Measurements from ENCODE around the gene NR1H3. TPM values are rescaled to one million over a fixed set of nuclear protein-coding genes. Genes with fewer than 3 reads are reported as not detected.

NR1H3 gene
- total and polyA plus RNA-seq, 3 experiments from 2014 or later = 3.7 to 13.6 (median 9.6) TPM

DNA sequence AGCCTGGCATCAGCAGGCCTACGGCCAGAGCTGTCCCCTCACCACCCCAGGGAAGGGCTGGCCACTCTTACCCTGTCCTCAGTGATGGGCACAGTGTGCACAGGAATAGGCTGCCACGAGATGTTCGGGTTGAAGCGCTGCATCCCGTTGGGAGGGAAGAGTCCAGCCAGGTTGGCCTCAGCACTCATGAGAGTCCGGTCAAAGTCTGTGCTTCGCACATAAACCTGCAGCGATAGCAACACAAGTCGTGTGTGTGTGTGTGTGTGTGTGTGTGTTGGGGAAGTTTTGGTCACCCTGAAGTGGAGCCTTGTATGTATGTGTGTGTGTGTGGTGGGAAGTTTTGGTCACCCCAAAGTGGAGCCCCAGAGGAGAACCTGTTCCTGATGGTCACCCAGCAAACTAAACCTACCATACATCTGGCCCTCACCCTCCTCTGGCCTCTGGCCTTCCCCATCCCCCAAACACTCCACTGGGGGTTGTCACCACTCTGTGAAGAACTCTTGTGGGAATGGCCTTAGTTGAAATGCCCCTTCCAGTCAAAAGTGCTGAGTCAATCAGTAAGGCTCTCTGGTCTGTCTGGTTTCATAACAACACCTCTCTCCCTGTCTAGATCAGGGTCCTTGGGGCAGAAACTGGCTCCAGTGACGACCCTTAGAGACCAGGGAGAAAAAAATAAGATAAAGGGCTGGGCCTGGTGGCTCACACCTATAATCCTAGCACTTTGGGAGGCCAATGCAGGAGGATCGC lies 12.0 kb upstream of the NR1H3 start:
- Histone ChIP-seq H3K36me3 (ENCODE audit: insufficient read depth, low read length) (peaks cover 30% of the 10 kb centered on the region), H3K4me1 (ENCODE audit: insufficient read depth, low read length) (peaks cover 23% of the 10 kb centered on the region), H3K27me3 (ENCODE audit: insufficient read depth, low read length, poor library complexity, severe bottlenecking) (no peaks in the 10 kb centered on the region), H3K4me3 (ENCODE audit: low read length) (no peak overlapping the region), H3K27ac (ENCODE audit: low read depth, low read length) (no peak overlapping the region), H3K9me3 (ENCODE audit: low read length) (no peaks in the 10 kb centered on the region)
- H3K9me3 Mint-ChIP-seq = no peaks in the 10 kb centered on the region
- H3K36me3 Mint-ChIP-seq = peaks cover 0 to 62% (median 14%) of the 10 kb centered on the region in 3 donors
- DNase-seq = peak in 1 of 5 donors; percentile 25
- H3K27me3 Mint-ChIP-seq = peaks cover 0 to 3% of the 10 kb centered on the region in 2 donors
- H3K4me1 Mint-ChIP-seq = peaks cover 24 to 35% (median 34%) of the 10 kb centered on the region in 3 donors
- peak overlapping the region in 2 of 7 donors; percentile 32 to 58 for H3K4me3 Mint-ChIP-seq
- H3K27ac Mint-ChIP-seq = peak overlapping the region in 1 of 8 donors; percentile 57
- CTCF ChIA-PET = interaction anchor here (0.9 to 5.5 kb wide), 2 partner anchors 68 to 167 kb away, joined by 3 to 20 read pairs; partner anchors contain the start of gene ARFGAP2
- POLR2A ChIA-PET = no interaction called here

DNA sequence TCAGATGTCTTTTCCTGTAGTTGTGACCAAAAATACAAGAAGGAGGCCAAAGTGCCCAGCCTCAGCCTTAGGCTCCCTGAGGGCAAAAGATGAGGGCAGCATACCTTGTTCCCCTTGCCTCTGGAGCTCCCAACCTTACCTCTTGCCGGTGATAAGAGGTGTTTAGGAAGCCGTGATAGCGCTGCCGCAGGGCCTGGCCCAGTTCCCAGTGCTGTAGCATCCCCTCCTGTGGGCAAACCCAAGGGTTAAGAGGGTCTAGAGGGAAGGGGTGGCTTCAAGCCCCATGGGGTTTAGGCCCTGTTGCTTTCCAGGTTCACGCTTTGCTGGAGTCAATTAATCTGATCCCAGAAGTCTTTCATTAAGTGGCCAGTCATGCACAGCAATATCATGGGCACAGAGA lies 10.3 kb upstream of the NR1H3 start:
- CTCF ChIA-PET = interaction anchor here (0.6 to 5.5 kb wide), 11 partner anchors 9 to 171 kb away, joined by 3 to 20 read pairs (median 7); partner anchors contain the start of genes ARFGAP2, DDB2 and NR1H3
- Histone ChIP-seq H3K4me3 (ENCODE audit: low read length) (peak overlapping the region; percentile 86), H3K36me3 (ENCODE audit: insufficient read depth, low read length) (peaks cover 19% of the 10 kb centered on the region), H3K27me3 (ENCODE audit: insufficient read depth, low read length, poor library complexity, severe bottlenecking) (no peaks in the 10 kb centered on the region), H3K4me1 (ENCODE audit: insufficient read depth, low read length) (peaks cover 23% of the 10 kb centered on the region), H3K27ac (ENCODE audit: low read depth, low read length) (peak overlapping the region; percentile 85), H3K9me3 (ENCODE audit: low read length) (no peaks in the 10 kb centered on the region)
- peak overlapping the region in 3 of 8 donors; percentile 10 to 99 (median 23) for H3K27ac Mint-ChIP-seq
- H3K36me3 Mint-ChIP-seq = peaks cover 0 to 45% (median 0%) of the 10 kb centered on the region in 3 donors
- H3K9me3 Mint-ChIP-seq = no peaks in the 10 kb centered on the region
- peak in 1 of 5 donors; percentile 31 for DNase-seq
- POLR2A ChIA-PET = interaction anchor here (1.1 to 1.9 kb wide), 4 partner anchors 11 to 68 kb away, joined by 3 to 31 read pairs (median 3); partner anchors contain the start of gene DDB2
- peaks cover 0 to under 1% of the 10 kb centered on the region in 2 donors for H3K27me3 Mint-ChIP-seq
- peaks cover 23 to 34% (median 28%) of the 10 kb centered on the region in 3 donors for H3K4me1 Mint-ChIP-seq
- H3K4me3 Mint-ChIP-seq = peak overlapping the region; percentile 95 to 99 (median 96)

DNA sequence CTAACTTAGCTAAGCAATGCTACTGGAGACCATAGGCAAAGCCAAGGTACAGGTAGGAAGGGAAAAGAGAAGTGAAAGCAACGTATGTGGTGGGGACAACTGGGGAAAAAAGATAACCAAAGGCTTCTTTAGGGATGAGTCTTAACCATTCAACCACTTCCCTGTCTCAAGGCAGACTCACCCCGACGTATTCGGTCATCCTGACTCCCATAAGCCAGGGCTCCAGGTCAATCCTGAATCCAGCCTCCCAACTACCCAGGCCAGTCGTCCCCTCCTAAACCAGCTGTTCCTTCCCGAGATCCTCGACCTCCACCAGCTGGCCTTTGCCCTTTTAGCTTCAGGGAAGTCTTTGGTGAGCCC lies 9.5 kb upstream of the NR1H3 start:
- H3K27me3 Mint-ChIP-seq = no peaks in the 10 kb centered on the region
- peaks cover 23 to 34% (median 28%) of the 10 kb centered on the region in 3 donors for H3K4me1 Mint-ChIP-seq
- peak overlapping the region; percentile 85 for H3K27ac ChIP-seq (ENCODE audit: low read depth, low read length)
- peaks cover 23% of the 10 kb centered on the region for H3K4me1 ChIP-seq (ENCODE audit: insufficient read depth, low read length)
- H3K36me3 Mint-ChIP-seq = peaks cover 0 to 37% (median 0%) of the 10 kb centered on the region in 3 donors
- no peaks in the 10 kb centered on the region for H3K9me3 ChIP-seq (ENCODE audit: low read length)
- H3K36me3 ChIP-seq (ENCODE audit: insufficient read depth, low read length) = peaks cover 11% of the 10 kb centered on the region
- ChIA-PET POLR2A (interaction anchor here (0.6 to 1.9 kb wide), 9 partner anchors 11 to 178 kb away, joined by 3 to 31 read pairs (median 6); partner anchors contain the start of genes DDB2 and PSMC3), CTCF (interaction anchor here (0.7 to 5.5 kb wide), 19 partner anchors 9 to 313 kb away, joined by 3 to 20 read pairs (median 4); partner anchors contain the start of genes ARFGAP2, DDB2, NR1H3 and SLC39A13)
- H3K4me3 ChIP-seq (ENCODE audit: low read length) = peak overlapping the region; percentile 86
- peak overlapping the region; percentile 73 to 100 (median 98) for H3K27ac Mint-ChIP-seq
- no peaks in the 10 kb centered on the region for H3K9me3 Mint-ChIP-seq
- no peaks in the 10 kb centered on the region for H3K27me3 ChIP-seq (ENCODE audit: insufficient read depth, low read length, poor library complexity, severe bottlenecking)
- peak overlapping the region; percentile 95 to 99 (median 96) for H3K4me3 Mint-ChIP-seq
- DNase-seq = no peak

DNA sequence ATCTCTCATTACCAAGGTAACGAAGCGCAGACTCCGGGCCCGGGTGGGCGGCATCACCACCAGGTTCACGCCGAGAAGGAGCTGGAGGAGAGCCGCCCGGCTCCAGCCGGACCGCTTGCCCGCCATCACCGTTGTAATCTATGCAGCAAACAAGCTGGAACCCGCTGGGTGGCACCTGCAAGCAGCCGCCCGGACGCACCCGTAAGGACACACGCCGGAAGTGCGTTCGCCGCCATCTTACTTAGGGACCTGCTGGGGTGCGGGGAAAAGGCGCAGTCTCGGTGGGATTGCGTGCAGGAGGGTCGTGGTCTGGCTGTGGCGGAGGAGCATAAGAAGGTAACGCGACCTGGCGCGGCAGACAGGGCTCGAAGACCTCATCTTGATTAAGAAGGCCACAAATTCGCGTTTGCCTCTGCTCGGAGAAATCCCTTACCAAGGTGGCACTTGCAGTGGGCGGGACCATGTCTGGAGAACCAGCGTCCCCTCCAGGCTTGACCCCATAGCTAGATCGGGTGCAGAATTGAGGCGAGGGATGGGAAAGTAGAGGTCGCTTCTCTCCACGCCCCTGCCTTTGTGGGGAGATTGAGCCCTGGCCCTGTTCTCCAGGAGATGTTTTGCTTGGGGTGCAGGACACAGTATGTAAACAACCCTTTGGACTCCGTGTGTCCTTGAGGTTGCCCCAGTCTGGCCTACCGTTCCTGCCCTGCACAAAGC lies 9.0 kb upstream of the NR1H3 start, which contains the start of gene ACP2:
Gene ACP2, minus strand, starts transcription at position 151 of the 714 bp plus-strand sequence. Its CDS starts 25 bp downstream, at position 126.
- H3K27me3 Mint-ChIP-seq = no peaks in the 10 kb centered on the region
- H3K4me3 ChIP-seq (ENCODE audit: low read length) = peak within 1 kb of the TSS; percentile 86
- POLR2A ChIA-PET = interaction anchor here (0.5 to 1.9 kb wide), 11 partner anchors 11 to 520 kb away, joined by 3 to 31 read pairs (median 3); partner anchors contain the start of genes DDB2 and PSMC3

GRCh38 chr11:47249378-47249715 lies 8.4 kb upstream of the NR1H3 start:
- Histone ChIP-seq H3K36me3 (ENCODE audit: insufficient read depth, low read length) (peaks cover 8% of the 10 kb centered on the region), H3K9me3 (ENCODE audit: low read length) (no peaks in the 10 kb centered on the region), H3K27me3 (ENCODE audit: insufficient read depth, low read length, poor library complexity, severe bottlenecking) (no peaks in the 10 kb centered on the region), H3K4me1 (ENCODE audit: insufficient read depth, low read length) (peaks cover 23% of the 10 kb centered on the region), H3K27ac (ENCODE audit: low read depth, low read length) (peak overlapping the region; percentile 85), H3K4me3 (ENCODE audit: low read length) (peak overlapping the region; percentile 86)
- ChIA-PET CTCF (interaction anchor here (1.1 to 5.5 kb wide), 8 partner anchors 10 to 72 kb away, joined by 3 to 20 read pairs (median 7); partner anchors contain the start of genes ARFGAP2 and DDB2), POLR2A (interaction anchor here (0.5 to 1.9 kb wide), 6 partner anchors 10 to 520 kb away, joined by 3 to 31 read pairs (median 7); partner anchors contain the start of gene DDB2)
- Mint-ChIP-seq H3K9me3 (no peaks in the 10 kb centered on the region), H3K4me1 (peaks cover 23 to 34% (median 28%) of the 10 kb centered on the region in 3 donors), H3K27me3 (no peaks in the 10 kb centered on the region), H3K4me3 (peak overlapping the region; percentile 95 to 99 (median 96)), H3K27ac (peak overlapping the region; percentile 73 to 100 (median 98)), H3K36me3 (peaks cover 0 to 28% (median 0%) of the 10 kb centered on the region in 3 donors)
- DNase-seq = peak in 1 of 5 donors; percentile 13

More for the DNA sequence above, 9.0 kb upstream of the NR1H3 start, which contains the start of gene ACP2:
- Histone ChIP-seq H3K4me1 (ENCODE audit: insufficient read depth, low read length) (peaks cover 23% of the 10 kb centered on the region), H3K27ac (ENCODE audit: low read depth, low read length) (peak within 1 kb of the TSS; percentile 85), H3K27me3 (ENCODE audit: insufficient read depth, low read length, poor library complexity, severe bottlenecking) (no peaks in the 10 kb centered on the region), H3K9me3 (ENCODE audit: low read length) (no peaks in the 10 kb centered on the region), H3K36me3 (ENCODE audit: insufficient read depth, low read length) (peaks cover 8% of the 10 kb centered on the region)
- no peaks in the 10 kb centered on the region for H3K9me3 Mint-ChIP-seq
- H3K27ac Mint-ChIP-seq = peak within 1 kb of the TSS; percentile 73 to 100 (median 98)
- peak; percentile 75 to 90 (median 84) for DNase-seq
- H3K4me1 Mint-ChIP-seq = peaks cover 23 to 34% (median 28%) of the 10 kb centered on the region in 3 donors
- CTCF ChIA-PET = interaction anchor here (0.7 to 5.5 kb wide), 19 partner anchors 9 to 313 kb away, joined by 3 to 20 read pairs (median 4); partner anchors contain the start of genes ARFGAP2, DDB2, NR1H3 and SLC39A13
- H3K36me3 Mint-ChIP-seq = peaks cover 0 to 32% (median 0%) of the 10 kb centered on the region in 3 donors
- peak within 1 kb of the TSS; percentile 95 to 99 (median 96) for H3K4me3 Mint-ChIP-seq

GRCh38 chr11:47251751-47252150 lies 6.0 kb upstream of the NR1H3 start:
- Histone ChIP-seq H3K27ac (ENCODE audit: low read depth, low read length) (no peak overlapping the region), H3K4me1 (ENCODE audit: insufficient read depth, low read length) (peaks cover 23% of the 10 kb centered on the region), H3K36me3 (ENCODE audit: insufficient read depth, low read length) (no peaks in the 10 kb centered on the region), H3K4me3 (ENCODE audit: low read length) (no peak overlapping the region), H3K9me3 (ENCODE audit: low read length) (no peaks in the 10 kb centered on the region), H3K27me3 (ENCODE audit: insufficient read depth, low read length, poor library complexity, severe bottlenecking) (no peaks in the 10 kb centered on the region)
- no peak for DNase-seq
- Mint-ChIP-seq H3K9me3 (no peaks in the 10 kb centered on the region), H3K4me1 (peaks cover 23 to 32% (median 27%) of the 10 kb centered on the region in 3 donors), H3K27me3 (no peaks in the 10 kb centered on the region), H3K4me3 (peak overlapping the region in 1 of 7 donors; percentile 66), H3K36me3 (peaks cover 0 to 10% (median 0%) of the 10 kb centered on the region in 3 donors), H3K27ac (no peak overlapping the region)
- ChIA-PET POLR2A (no interaction called here), CTCF (no interaction called here)

DNA sequence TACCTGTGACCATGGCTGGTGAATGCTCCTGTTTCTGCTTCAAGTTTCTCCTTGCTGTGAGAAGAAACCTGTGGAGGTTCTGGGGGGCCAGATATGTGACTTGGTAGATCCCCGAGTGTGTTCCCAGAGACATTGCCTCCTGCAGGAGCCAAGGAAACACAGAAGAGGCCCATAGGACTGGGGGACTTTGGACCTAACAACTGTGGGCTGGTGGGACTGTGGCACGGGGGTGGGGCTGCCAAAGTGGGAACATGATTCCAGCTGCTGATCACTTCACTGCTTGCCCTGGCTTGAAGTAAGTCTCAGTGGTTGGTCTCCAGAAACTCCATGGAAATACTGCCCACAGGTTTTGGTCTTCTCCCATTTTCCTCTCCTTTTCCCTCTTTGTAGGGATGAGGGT lies 4.1 kb upstream of the NR1H3 start:
- Histone ChIP-seq H3K4me1 (ENCODE audit: insufficient read depth, low read length) (peaks cover 7% of the 10 kb centered on the region), H3K27ac (ENCODE audit: low read depth, low read length) (no peak overlapping the region), H3K4me3 (ENCODE audit: low read length) (no peak overlapping the region), H3K36me3 (ENCODE audit: insufficient read depth, low read length) (no peaks in the 10 kb centered on the region), H3K27me3 (ENCODE audit: insufficient read depth, low read length, poor library complexity, severe bottlenecking) (no peaks in the 10 kb centered on the region), H3K9me3 (ENCODE audit: low read length) (no peaks in the 10 kb centered on the region)
- H3K36me3 Mint-ChIP-seq = peaks cover 0 to 2% (median 0%) of the 10 kb centered on the region in 3 donors
- no peak for DNase-seq
- no peak overlapping the region for H3K4me3 Mint-ChIP-seq
- POLR2A ChIA-PET = no interaction called here
- no peaks in the 10 kb centered on the region for H3K27me3 Mint-ChIP-seq
- H3K4me1 Mint-ChIP-seq = peaks cover 8 to 17% (median 10%) of the 10 kb centered on the region in 3 donors
- CTCF ChIA-PET = interaction anchor here (0.7 kb wide), 1 partner anchor 13 kb away, joined by 3 read pairs; no protein-coding TSS in a partner anchor
- H3K27ac Mint-ChIP-seq = peak overlapping the region in 2 of 8 donors; percentile 40 to 63
- H3K9me3 Mint-ChIP-seq = no peaks in the 10 kb centered on the region

Data from CD8-positive, alpha-beta memory T cell (primary cell).